ENCODE results near the gene SSH3.

DNA sequence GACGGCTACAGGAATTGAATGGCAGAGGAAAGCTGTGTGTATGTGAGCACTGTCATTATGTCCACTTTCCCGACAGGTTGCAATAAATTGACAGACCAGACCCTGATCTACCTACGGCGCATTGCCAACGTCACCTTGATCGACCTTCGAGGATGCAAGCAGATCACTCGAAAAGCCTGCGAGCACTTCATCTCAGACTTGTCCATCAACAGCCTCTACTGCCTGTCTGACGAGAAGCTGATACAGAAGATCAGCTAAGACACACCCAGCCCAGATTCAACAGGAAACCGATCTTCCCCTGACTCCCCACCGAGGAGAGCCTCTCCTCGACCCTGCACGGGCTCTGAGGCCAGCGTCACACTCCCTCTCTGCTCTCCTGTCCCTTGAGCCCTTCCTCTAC, 48.5 kb upstream of the SSH3 start:
- TF ChIP-seq CTCF (IDR thresholded peaks at IDR 0.05; ENCODE audit: insufficient read depth, low read depth, low read length) (no peak), EZH2 (IDR thresholded peaks at IDR 0.05; ENCODE audit: insufficient read depth, low read length) (no peak)
